Kidney tubule cell (primary cell): ENCODE data around the gene MRPL28.
"Not testable (repeated sequence)": the region's sequence is repeated elsewhere in the genome, so short reads cannot be mapped to it uniquely, and the experiment has no call there.

Experiments used
- DNase-seq: peaks from one replicate; pipeline ENCODE4 v3.0.0-alpha.2; 2018; ENCODE audit warnings: low spot score

Gene MRPL28

DNA sequence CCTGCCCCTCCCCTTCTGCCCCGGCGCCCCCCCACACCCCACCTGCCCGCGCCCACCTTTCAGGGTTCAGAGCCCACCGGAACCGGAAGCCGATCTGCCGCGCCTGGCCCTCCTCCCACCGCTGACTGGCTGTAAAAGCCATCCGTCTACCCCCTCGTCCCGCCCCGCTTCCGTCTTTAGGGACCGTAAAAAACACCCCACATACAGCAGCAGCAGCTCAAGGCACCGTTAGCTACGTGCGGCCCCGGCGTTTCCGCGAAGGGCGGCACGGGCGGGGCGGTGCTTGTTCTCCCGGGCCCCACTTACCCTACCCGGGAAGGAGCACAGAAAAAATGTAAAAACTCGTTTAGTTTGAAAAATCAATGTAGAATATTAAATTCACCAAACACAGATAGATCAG lies at the start of gene MRPL28:
TSS of gene MRPL28 (minus strand) at position 96 of the 400 bp plus-strand sequence. CDS start 320 bp downstream, outside the sequence.
- DNase-seq = peak; percentile 96

DNA sequence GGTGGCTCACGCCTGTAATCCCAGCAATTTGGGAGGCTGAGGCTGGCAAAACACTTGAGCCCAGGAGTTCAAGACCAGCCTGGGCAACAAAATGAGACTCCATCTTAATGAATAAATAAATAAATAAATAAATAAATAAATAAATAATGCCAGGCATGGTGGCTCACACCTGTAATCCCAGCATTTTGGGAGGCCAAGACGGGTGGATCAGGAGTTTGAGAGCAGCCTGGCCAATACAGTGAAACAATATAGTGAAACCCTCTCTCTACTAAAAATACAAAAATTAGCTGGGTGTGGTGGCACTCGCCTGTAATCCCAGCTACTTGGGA lies 44.8 kb upstream of the MRPL28 start:
- not testable (repeated sequence) for DNase-seq

DNA sequence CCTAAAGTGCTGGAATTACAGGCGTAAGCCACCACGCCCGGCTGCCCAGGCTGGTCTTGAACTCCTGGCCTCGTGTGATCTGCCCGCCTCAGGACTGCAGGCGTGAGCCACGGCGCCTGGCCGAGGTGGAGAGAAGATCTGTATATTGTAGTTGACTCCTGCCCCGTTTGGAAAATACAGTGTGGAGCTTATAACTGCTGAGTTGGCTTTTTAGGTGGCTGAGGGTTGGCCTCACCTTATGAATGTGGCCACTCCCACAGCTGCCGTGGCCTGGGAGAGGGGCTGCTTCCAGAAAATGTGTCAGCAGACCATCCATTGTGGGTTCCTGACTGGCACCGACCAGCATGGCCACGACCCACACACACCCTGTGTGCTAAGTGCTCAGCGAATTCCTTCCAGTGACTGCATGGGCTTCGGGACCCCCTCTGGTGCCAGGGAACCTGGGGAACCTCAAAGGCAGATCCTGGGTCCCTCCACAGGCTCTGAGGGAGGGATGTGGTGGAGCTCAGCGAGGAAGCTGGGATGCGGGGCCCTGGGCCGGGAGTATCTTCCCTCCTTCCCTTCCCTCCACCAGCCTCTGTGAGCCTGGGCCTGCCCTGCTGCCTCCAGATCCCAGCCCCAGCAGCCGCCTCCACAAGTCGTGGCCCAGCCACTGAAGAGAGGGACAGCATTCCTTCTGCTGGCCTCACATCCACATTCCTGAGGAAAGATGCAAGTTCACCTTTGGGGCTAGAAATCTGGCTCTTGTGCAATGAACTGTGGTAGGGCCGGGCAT lies 44.2 kb upstream of the MRPL28 start:
- DNase-seq = peak; percentile 55

DNA sequence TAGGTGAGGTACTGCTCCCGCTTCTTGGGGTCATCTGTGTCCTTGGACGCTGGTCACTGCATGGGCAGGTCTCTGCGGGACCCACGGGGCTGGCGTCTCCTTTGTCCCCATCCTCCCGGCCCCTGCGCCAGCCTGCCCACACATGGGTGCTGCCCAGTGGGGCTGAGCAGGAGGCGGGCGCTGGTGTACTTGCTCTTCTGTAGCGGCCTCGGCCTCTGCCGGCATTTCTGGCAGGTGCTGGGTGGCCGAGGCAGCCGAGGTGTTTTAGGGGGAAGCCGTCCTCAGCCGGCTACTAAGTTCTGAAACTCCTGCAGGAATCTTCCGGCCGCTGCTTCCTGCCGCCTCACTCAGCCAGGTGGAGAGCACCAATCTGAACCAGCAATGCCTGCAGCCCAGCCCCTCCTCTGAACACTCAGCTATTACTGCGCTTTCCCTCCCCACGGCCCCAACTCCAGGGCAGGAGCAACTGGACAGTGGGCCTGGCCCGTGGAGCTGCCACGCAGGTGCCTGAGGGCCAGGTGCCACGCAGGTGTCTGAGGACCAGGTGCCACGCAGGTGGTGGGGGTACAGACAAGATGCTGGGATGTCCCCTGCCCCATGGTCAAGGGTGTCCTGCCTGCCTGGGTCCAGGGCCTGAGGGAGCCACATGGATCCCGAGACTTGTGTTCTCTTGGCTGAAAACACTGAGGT lies 41.4 kb upstream of the MRPL28 start:
- no peak for DNase-seq

DNA sequence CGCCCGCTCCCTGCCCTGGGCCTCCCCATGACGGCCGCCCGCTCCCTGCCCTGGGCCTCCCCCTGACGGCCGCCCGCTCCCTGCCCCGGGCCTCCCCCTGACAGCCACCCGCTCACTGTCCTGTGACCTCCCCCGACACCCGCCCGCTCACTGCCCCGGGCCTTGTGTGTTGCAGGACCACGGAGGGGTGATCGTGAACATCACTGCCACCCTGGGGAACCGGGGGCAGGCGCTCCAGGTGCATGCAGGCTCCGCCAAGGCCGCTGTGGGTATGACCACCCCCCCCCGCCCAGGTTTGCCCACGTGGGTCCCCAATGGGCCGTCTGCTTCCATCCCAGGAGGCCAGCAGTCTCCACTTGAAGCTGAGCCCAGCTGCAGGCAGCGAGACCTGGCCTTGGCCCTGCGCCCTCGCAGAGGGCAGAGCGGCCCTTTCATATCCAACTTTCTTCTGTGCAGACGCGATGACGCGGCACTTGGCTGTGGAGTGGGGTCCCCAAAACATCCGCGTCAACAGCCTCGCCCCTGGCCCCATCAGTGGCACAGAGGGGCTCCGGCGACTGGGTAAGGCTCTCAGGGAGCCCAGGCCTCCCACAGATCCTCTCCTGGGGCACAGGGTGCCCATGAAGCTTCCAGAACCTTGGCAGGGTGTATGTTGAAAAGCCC lies 40.3 kb upstream of the MRPL28 start:
- no peak for DNase-seq

DNA sequence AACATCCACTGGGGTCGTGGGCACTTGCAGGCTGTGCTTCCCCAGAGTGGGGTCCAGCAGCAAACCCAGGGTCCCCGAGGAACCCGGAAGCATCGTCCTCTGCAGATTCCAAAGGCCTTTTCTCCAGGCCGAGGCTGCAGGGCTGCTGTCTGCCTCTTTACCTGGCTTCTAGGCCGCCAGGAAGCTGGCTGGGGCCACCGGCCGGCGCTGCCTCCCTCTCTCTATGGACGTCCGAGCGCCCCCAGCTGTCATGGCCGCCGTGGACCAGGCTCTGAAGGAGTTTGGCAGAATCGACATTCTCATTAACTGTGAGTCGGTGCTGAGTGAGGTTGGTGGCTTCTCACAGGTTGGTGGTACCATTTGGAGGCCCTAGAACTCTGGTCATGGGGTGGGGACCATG lies 36.9 kb upstream of the MRPL28 start:
- no peak for DNase-seq

DNA sequence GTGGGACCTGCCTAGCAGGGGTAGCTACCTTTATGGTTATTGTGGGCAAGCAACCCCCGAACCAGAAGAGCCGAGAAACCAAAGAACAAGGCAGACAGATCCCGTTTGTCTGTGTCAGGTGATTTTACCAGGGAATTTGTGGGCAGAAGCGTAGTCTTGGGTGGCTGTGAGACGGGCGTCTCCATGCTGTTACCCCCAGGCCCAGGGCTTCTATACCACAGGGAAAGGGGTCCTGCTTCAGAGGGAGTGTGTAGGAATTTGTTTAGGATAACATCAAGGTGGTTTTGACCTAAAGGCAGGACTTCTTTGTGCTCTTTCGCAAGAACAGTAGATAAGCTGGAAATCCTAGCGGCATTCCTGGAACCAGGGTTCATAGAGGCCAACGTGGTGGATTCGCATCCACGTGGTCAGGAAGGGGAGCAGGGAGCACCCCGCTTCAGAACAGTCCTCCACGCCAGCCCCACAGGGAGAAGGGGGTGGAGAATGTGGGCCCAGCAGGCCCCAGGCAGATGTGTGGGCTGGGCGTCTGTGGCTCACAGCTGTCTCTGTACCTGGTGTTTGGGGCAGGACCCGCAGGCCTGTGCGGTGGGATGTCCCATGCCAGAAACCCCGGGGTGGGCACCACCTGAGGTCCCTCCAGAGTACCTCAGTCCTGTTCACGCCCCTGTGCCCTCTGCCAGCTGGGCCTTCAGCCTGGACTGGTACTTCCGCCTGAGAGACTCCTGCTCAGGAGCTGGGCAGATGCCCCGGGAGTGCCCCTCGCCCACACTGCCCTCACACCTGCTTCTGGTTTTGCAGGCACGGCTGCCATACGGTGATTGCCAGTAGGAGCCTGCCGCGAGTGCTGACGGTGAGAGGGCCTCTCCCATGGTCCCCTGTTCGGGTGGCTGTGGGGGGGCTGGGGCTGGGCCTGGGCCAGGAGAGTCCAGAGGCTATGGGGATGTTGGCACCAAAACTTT lies 35.5 kb upstream of the MRPL28 start:
- DNase-seq = no peak

DNA sequence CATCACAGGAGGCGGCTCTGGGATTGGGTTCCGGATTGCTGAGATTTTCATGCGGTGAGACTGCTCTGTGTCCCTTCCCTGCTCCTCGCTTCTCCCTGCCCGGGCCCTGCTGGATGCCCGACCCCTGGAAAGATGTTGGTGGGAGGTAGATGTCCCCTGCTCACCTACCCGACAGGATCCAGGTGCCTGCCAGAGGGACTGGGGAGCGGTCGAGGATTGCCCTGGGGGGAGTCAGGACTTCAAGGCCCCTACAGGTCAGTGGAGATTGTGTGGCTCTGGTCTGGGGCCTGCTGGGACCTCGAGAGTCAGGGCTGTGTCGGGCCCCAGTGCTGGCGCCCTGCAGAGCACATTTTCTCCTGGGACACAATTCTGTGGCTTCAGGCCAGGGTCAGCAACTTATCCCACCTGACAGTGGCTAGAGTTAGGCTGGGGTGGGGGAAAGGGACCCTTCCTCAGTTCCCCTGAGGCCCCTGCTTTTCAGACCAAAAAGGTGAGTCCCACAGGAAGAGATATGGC lies 34.7 kb upstream of the MRPL28 start:
- DNase-seq = no peak

DNA sequence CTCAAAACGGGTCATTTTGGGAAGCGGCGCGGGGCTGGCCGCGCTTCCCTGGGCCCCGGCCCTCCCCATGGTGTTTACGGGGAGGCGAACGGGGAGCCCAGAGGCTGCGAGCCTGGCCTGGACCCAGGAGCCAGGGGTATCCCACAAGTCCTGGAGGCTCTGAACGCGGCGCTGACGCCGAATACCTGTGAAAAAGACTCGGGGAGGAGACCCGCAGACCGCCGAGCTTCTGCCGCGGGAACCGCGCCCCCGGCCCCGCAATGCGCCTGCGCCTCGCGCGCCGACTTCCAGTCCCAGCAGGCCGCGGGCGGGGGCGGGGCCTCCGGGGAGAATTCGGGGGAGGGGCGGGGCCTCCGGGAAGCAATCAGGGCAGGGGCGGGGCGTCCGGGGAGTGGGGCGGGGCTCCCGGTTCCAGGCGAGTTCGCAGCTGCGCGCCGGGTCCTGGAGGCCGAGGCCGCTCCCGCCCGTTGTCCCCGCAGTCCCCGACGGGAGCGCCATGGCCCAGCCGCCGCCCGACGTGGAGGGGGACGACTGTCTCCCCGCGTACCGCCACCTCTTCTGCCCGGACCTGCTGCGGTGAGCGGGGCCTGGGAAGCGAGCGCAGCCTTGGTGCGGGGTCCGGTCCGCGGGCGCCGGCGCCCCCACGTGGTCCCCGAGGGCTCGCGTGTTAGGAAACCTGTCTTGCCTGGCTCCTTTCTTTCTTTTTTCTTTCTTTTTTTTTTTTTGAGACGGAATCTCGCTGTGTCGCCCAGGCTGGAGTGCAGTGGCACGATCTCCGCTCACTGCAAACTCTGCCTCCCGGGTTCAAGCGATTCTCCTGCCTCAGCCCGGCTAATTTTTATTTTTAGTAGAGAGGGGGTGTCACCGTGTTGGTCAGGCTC lies 31.4 kb upstream of the MRPL28 start, which contains the start of gene DECR2:
TSS of gene DECR2 (plus strand) at position 418 of the 881 bp plus-strand sequence. CDS start at position 497, 79 bp downstream.
- DNase-seq = peak; percentile 87

DNA sequence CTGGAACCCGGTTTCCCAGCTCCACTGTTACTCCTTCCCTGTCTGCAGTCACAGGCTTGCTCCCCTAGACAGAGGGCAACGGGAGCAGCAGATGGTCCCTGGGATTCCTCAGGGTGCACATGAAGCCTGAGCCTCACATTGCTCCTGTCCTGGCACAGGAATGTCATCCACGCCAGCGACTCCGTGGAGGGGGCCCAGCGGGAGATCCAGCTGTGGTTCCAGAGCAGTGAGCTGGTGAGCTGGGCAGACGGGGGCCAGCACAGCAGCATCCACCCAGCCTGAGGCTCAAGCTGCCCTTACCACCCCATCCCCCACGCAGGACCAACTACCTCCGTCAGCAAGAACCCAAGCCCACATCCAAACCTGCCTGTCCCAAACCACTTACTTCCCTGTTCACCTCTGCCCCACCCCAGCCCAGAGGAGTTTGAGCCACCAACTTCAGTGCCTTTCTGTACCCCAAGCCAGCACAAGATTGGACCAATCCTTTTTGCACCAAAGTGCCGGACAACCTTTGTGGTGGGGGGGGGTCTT lies 29.8 kb upstream of the MRPL28 start:
- no peak for DNase-seq

DNA sequence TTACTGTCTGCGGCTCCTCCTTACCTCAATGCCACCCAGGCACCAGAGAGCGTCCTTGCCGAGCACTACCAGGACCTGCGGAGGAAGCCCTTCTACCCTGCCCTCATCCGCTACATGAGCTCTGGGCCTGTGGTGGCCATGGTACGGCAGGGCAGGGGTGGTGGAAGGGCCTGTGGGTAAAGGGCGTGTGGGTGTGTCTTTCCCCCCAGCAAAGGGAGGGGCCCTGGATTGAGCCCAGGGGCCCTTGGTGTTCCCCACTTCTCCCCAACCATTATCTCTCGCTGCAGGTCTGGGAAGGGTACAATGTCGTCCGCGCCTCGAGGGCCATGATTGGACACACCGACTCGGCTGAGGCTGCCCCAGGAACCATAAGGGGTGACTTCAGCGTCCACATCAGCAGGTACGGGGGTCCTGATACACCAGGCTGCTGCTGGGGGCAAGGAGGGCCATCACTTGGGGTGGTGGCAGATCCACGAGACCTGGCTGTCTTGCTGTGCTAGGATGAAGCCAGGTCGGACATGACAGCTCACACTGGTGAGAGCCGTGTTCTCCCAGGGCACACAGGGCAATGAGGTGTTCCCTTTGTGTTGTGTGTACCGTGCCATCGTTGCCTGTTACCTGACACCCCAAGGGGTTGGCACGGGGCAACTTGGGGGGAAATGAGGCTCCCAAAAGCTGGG lies 29.1 kb upstream of the MRPL28 start:
- no peak for DNase-seq

DNA sequence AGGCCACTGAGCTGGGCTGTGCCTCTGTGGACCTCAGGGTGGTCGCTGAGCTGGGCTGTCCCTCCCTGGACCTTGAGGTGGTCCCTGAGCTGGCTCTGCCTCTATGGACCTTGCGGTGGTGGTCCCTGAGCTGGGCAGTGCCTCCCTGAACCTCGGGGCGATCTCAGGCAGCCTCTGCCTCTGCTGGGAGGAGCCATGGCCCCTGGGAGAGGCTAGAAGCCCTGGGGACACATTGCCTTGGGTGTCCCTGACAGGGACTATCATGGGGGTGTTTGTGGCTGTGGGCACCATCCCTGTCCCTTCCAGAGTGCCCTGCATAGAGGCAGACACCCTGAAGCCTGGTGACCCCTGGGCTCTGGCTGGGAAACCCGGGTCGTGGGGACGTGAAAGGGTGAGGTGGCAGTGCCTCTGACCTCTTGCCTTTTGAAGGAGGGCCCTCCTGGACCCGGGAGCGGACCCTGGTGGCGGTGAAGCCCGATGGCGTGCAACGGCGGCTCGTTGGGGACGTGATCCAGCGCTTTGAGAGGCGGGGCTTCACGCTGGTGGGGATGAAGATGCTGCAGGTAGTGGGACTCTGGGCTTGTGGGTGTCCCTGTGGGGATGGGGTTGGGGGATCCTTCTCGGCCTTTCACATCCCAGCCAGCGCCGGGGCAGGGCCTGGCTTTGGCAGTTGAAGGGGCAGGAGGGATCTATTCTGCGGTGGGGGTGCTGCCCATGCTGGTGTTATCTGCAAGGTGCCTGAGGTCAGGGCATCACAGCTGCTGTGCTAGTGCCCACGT lies 28.4 kb upstream of the MRPL28 start:
- no peak for DNase-seq

DNA sequence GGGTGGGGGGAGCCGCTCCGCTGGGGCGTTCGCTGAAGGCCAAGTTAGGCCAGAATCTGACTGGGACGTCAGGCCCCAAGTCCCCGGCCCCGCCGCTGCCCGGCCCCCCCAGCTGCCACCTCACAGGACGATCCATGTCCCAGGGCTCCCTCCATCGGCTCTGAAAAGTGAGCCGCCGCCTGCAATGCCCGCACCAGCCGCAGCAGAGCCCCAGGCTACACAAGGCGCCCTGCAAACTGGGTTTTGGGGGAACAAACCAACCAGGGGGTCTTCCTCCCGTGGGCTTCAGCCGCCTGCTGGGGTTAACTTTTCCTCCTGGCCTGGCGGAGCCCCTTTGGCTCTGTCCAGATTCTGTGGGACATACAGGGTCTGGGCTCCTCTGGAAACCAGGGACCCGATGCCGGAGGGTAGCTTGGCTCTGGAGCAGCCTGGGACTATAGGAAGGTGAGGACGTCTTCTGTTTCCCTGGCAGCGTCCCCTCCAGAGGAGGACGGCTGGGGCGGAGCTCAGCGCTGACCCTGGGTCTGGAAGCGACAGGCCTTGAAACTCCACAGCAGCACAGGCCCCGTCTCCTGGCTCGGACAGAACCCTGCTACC lies 27.5 kb upstream of the MRPL28 start:
- DNase-seq = peak; percentile 63

DNA sequence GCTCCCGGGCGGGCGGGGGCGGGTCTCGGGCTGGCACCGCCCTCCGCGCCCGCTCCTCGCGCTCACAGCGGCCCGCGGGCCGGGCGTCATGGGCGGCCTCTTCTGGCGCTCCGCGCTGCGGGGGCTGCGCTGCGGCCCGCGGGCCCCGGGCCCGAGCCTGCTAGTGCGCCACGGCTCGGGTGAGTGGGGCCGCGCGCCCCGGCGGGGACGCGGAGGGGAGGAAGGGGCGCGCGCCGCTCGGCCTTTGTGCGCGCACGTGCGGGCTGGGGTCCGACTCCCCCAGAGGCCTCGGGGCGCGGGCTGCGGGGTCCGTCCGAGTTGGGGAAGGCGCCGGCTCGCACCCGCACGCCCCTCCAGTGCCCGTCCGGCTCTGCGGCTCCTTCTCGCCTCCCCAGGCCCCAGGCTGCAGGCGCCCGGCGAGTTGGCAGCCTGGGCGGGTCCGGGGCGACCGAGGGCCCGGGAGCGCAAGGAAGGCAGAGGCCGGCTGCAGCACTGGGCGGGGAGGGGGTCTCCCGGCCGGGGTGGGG lies 26.9 kb upstream of the MRPL28 start, which contains the start of gene NME4:
TSS of gene NME4 (plus strand) at position 65 of the 527 bp plus-strand sequence. CDS start at position 89, 24 bp downstream.
- peak; percentile 30 for DNase-seq

DNA sequence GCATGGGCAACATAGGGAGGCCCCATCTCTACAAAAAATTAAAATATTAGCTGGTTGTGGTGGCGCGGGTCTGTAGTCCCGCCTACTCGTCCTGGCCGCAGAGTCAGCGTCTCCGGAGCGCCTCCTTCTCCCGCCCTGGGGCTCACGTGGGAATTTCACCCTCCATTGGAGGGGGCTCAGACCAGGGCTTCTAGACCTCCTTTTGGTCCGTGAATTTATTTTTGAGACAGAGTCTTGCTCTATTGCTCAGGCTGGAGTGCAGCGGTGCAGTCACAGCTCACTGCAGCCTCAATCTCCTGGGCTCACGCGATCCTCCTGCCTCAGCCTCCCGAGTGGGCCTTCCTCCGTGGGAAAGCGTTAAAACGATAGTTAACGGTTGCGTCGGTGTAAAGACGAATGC lies 26.3 kb upstream of the MRPL28 start:
- peak; percentile 41 for DNase-seq

DNA sequence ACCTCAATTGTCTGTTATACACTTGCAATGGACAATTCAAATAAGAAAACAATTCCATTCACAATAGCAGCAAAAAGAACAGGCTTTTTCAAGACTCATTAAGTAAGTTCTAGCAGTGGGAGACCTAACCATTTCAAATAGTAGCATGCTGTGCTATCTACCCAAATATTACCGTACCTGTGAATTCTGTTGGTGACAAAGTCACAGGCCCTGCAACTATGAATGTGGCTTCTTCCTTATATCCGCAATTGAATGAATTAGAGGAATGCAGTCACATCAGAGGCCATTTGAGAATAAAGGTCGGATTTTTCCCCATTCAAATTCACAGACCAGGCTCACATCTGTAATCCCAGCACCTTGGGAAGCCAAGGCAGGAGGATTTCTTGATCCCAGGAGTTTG lies 25.9 kb upstream of the MRPL28 start:
- no peak for DNase-seq

DNA sequence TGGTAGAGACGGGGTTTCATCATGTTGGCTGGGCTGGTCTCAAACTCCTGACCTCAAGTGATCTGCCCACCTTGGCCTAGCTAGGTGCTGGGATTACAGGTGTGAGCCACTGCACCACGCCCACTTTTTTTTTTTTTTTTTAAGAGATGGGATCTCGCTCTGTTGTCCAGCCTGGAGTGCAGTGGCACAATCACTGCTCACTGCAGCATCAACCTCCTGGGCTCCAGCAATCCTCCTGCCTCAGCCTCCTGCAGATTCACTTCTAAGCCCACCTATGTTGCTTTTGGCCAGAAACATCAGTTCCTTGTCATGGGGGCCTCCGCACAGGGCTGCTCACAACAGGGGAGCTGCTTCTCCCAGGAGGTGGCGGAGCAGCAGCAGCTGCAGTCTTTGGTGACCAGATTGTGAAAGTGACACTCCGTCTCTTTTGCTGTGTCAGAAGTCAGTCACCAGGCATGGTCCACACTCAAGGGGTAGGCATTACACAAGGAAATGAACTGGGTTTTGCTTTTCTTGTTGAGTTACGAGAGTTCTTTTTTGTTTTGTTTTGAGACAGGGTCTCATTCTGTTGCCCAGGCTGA lies 22.2 kb upstream of the MRPL28 start:
- DNase-seq = no peak

DNA sequence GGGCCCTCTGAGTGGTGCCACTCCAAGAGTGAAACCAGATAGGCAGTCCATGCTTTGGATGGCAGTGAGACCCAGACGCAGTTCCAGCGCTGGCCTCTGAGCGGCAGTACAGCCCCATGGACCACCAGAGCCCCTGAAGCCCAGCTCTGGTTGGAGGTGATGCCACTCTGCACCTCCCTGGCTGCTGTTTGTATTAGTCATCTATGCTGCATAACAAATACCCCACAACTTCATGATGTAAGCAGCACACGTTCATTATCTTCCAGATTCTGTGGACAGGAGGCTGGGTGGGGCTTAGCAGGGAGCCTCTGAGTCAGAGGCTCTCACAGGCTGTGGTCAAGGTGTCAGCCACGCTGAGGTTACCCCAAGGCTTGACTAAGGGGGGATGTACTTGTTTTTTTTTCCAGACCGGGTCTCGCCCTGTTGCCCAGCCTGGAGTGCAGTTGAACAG lies 21.6 kb upstream of the MRPL28 start:
- DNase-seq = peak; percentile 96
